GM19239 (cell line): ENCODE data around the gene TPX2.

Source experiments
- DNase-seq: peaks from one replicate; pipeline ENCODE4 v3.0.0; 2011; ENCODE audit warnings: low spot score; ENCODE audit not compliant: insufficient read length
- FAIRE-seq: peaks from 2 replicates; lab custom pipeline; 2011; peaks lifted over from hg19 to GRCh38; lab: Jason Lieb, UNC

Gene TPX2

DNA sequence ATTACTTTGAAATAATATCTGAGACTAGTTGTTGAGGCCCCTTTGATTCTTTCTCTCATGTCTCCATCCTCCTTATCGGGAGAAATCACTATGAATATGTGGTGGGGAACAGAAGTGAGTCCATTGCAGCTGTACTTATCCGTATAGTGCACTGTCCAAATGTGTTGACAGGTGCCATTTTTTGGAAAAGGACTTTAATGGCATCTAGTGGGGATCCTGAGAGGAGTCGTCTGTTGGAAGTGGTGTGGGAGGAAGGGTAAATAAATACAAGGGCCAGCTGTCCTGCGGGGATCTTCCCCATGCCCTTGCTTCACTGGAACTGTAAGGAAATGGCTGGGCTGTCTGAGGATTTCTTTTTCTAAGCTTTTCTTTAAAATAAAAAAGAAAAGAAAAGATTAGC, 19.4 kb downstream of the TPX2 start:
- FAIRE-seq = no peak
- no peak for DNase-seq

GRCh38 chr20:31758991-31759390, 19.9 kb downstream of the TPX2 start:
- DNase-seq = no peak
- no peak for FAIRE-seq

DNA sequence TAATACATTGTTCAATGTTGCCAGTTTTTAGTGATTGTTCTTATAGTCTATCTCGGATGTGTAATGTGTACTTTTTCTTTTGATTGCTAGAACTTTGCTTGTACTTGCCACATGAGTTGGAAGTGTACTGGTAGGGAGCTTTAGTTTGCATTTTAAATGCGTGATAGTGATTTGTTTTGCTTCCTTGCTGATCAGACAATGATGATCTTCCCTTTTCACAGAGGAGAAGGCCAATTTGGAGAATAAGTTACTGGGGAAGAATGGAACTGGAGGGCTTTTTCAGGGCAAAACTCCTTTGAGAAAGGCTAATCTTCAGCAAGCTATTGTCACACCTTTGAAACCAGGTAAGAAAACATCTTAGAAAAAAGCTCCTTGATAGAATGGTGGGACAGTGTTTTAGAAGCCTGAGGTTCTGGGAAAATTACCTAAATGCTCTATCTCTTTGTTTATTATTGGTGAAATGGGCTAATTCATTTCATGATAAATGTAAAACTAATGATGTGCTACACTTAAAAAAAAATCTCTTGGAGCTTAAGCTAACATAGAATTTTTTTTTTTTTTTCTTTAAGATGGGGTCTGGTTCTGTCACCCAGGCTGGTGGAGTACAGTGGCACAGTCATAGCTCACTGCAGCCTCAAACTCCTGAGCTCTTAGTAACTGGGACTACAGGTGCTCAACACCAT, 20.9 kb downstream of the TPX2 start:
- DNase-seq (no peak), FAIRE-seq (no peak)

DNA sequence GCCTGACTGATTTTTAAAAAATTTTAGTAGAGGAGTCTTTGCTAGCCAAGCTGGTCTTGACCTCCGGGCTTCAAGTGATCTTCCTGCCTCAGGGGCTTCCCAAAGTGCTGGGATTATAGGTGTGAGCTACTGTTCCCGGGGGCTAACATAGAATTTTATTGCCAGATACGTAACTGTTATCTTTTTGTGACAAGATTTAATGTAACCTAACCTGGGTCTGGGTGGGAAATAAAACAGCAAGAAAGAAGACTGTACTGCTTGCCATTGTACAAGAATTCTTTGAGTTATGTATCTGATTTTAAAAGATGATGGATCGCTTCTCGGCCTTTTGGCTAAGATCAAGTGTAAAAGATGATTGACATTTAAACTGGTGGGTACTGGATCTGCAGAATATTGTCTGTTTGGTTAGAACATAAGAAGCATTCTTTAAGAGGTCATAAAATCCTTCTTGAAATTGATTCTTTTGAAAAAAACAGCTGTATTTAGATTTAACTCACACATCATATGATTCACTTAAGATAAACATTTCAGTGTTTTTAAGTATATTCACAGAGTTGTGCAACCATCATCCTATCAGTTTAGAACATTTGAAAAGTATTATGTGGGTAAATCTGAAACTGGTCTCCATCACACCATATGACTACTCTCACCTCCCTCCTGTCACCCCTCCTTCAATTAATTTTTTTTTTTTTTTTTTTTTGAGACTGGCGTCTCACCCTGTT, 21.6 kb downstream of the TPX2 start:
- DNase-seq = no peak
- no peak for FAIRE-seq

GRCh38 chr20:31764641-31765305, 25.7 kb downstream of the TPX2 start:
- FAIRE-seq (no peak), DNase-seq (no peak)

DNA sequence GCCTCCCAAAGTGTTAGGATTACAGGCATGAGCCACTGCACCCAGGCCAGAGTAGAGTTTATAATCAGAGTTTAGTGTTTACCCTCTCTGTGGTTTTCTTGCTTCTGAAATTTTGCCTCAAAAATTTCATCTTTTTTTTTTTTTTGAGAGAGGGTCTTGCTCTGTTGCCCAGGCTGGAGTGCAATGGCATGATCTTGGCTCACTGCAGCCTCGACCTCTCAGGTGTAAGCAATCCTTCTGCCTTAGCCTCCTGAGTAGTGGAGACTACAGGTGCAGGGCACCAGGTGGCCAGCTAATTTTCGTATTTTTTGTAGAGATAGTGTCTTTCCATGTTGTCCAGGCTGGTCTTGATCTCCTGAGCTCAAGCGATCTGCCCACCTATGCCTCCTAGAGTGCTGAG, 28.7 kb downstream of the TPX2 start:
- no peak for FAIRE-seq
- no peak for DNase-seq

DNA sequence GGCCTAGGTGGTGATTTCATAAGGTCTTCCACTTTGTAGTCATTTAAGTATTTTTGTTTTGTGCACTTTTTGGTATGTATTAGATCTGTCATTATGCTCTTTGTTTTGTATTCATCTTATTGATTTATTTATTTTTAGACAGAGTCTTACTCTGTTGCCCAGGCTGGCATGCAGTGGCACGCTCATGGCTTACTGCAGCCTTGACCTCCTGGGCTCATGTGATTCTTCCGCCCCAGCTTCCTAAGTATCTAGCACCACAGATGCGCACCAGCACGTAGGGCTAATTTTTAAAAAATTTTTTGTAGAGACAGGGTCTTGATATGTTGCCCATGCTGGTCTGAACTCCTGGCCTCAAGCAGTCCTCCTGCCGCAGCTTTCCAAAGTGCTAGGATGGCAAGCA, 30.6 kb downstream of the TPX2 start:
- FAIRE-seq = no peak

GRCh38 chr20:31770243-31770642, 31.2 kb downstream of the TPX2 start:
- FAIRE-seq (no peak), DNase-seq (no peak)

More for the DNA sequence above, 30.6 kb downstream of the TPX2 start:
- no peak for DNase-seq

- DNase-seq (no peak), FAIRE-seq (no peak)
Measured at GRCh38 chr20:31774408-31774807, 35.3 kb downstream of the TPX2 start.

DNA sequence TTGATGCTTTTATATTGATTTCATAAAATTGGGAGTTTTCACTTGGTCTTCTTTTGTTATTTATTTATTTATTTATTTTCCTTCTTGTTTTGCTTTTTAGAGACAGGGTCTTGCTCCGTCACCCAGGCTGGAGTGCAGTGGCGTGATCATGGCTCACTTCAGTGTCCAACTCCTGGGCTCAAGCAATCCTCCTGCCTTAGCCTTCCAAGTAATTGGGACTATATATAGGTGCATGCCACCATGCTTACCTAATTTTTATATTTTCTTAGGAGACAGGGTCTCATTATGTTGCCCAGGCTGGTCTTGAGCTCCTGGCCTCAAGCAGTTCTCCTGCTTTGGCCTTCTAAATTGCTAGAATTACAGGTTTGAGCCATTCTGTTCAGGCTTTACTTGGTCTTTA, 41.7 kb downstream of the TPX2 start:
- no peak for FAIRE-seq
- DNase-seq = no peak

GRCh38 chr20:31781945-31782344, 42.9 kb downstream of the TPX2 start:
- FAIRE-seq = no peak
- DNase-seq = no peak

DNA sequence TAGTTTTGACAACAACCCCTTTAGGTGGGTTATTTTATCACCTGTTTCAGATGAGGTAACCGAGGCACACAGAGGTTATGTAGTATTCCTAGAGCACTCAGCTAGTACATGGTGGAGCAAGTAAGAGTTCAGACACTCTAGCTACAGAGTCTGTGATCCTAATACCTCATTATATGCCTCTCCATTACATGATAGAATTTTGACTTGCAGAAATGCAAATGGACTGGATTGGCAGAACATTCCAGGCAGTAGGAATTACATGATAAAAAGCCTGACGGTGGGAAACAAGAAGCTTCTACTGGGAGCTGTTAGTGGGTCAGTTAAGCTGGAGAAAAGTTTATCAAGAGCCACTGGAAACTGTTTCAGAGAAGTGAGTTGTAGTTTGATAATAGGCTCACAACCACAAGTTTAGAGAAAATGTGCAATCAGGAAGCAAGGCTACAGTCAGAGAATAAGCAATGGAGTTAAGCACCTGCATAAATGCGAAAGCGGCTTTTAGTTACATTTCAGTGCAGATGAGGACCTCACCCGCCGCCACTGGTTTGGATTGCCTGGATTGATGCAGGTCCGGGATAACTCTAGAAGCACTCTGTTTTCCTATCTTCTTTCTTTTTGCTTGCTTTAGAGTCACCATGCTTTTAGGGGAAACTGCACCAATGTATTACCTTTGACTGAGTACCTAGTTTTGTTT, 45.4 kb downstream of the TPX2 start:
- FAIRE-seq = no peak

DNA sequence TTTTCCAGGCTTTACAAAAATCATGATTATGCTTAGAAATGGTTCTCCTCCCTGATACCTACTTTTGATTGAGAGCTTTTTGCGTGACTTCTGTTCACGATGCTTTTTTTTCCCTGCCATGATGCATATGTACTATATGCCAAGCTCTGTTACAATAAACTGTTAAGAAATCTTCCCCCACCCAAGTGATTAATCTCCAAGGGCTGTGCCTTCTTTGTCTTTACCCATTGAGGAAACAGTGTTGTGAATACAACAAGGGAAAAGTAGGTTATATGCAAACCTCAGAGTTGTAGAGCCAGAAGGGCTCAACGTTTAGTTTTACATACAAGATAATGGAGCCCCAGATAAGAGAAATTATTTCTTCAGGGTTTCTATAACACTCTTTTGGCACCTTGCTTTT, 46.0 kb downstream of the TPX2 start:
- DNase-seq = no peak
- FAIRE-seq = no peak

More for the DNA sequence above, 45.4 kb downstream of the TPX2 start:
- no peak for DNase-seq

DNA sequence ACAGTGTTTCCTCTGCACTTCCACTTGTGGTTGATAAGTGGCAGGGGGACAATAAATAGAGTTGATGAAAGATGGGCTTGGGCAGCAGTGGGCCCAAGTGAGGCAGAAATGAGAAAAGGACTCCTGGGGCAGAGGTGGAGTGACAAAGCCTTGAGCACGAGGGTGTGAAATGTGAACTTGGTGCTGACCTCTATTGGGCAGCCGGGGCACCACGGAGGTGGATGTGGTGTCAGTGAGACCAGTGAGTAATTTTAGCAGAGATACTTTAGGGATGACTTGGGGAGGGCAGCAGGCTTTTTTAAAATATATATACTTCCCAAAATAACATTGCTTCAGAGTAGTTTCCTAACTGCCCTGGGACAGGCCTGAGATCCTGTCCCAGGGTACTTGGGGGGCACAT, 49.5 kb downstream of the TPX2 start:
- FAIRE-seq (no peak), DNase-seq (no peak)

- FAIRE-seq (no peak), DNase-seq (no peak)
Measured at GRCh38 chr20:31790401-31790800, 51.3 kb downstream of the TPX2 start.

GRCh38 chr20:31797364-31797763, 58.3 kb downstream of the TPX2 start:
- DNase-seq (no peak), FAIRE-seq (no peak)

DNA sequence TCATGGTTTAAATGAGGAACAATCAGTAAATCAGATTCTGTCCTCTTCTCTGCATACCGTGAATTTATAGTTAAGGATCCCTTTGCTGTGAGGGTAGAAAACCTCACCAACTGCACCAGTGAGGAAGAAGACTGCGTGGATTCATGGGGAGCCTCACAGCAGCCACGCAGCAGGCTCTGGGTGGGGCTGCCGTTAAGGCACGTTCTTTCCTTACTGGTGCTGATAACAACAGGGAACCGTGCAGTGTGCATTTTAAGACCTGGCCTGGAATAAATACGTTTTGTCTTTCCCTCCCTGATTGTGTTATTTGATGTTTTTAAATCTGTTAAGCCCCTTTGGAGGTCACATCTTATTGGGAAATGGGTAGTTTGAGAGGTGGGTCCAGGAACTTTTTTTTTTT, 62.4 kb downstream of the TPX2 start:
- DNase-seq (no peak), FAIRE-seq (no peak)

DNA sequence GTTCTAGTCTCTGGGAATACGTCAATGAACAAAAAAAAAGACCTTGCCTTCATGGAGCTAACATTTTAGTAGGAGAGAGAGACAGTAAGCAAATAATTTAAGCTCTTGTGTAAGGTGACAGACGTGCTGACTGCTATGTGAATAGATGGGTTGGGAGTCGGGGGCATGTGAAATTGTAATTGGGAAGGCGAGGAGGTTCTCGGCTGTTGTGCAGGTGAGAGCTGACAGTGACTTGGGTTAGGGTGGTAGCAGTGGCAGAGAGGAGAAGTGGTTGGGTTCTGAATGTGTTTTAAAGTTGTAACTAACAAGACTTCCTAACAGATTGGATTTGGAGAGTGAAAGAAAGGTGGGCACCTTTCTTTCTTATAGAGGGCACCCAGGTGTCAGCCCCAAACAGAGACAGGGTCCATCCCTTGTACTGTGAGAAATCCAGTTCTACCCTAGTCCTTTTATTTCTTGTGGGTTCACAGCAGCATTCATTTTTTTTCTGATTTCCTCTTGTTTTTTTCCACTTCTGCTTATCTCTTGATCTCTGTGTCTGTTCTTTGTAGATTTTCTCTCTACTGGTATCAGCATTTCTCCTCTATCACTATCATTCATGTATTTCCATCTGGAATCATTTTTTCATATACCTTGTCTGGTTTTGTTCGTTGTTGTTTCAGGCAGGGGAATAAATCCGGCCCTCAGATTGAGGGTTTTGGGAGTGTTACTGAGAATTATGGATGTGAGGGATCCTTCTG, 64.6 kb downstream of the TPX2 start:
- DNase-seq (no peak), FAIRE-seq (no peak)

GRCh38 chr20:31806564-31807355, 67.7 kb downstream of the TPX2 start:
- FAIRE-seq (no peak), DNase-seq (no peak)
